HG03342 (cell line): ENCODE measurements around the gene GPR78.
"Not testable (repeated sequence)": the region's sequence is repeated elsewhere in the genome, so short reads cannot be mapped to it uniquely, and the experiment has no call there.

Experiments used
- ATAC-seq: cut with Tn5 transposase; IDR thresholded peaks from one replicate; pipeline ENCODE4 v1.9.1; 2021; ENCODE audit warnings: mild to moderate bottlenecking, moderate library complexity; ENCODE audit not compliant: unreplicated experiment

GPR78 gene

GRCh38 chr4:8559524-8560264, 20.5 kb upstream of the GPR78 start:
- no peak for ATAC-seq

- ATAC-seq = no peak
Measured at GRCh38 chr4:8560265-8561047, 19.7 kb upstream of the GPR78 start.

GRCh38 chr4:8564595-8564994, 15.6 kb upstream of the GPR78 start:
- no peak for ATAC-seq

GRCh38 chr4:8568068-8568668, 12.0 kb upstream of the GPR78 start:
- no peak for ATAC-seq

- no peak for ATAC-seq
Measured at GRCh38 chr4:8570201-8570600, 10.0 kb upstream of the GPR78 start.

- no peak for ATAC-seq
Measured at GRCh38 chr4:8571702-8572685, 8.2 kb upstream of the GPR78 start.

- no peak for ATAC-seq
Measured at GRCh38 chr4:8573266-8573665, 6.9 kb upstream of the GPR78 start.

- ATAC-seq = no peak
Measured at GRCh38 chr4:8574796-8575370, 5.3 kb upstream of the GPR78 start.

- ATAC-seq = no peak
Measured at GRCh38 chr4:8575457-8575856, 4.7 kb upstream of the GPR78 start.

GRCh38 chr4:8576591-8576990, 3.6 kb upstream of the GPR78 start:
- not testable (repeated sequence) for ATAC-seq

- no peak for ATAC-seq
Measured at GRCh38 chr4:8577046-8577445, 3.1 kb upstream of the GPR78 start.

GRCh38 chr4:8577972-8578371, 2.2 kb upstream of the GPR78 start:
- no peak for ATAC-seq

GRCh38 chr4:8578717-8579116, 1.5 kb upstream of the GPR78 start:
- no peak for ATAC-seq

- ATAC-seq = no peak
Measured at GRCh38 chr4:8579526-8580320, 469 bp upstream of the GPR78 start.

- no peak for ATAC-seq
Measured at GRCh38 chr4:8581094-8581861, 1.1 kb downstream of the GPR78 start.

- ATAC-seq = no peak
Measured at GRCh38 chr4:8582016-8582415, 1.8 kb downstream of the GPR78 start.

GRCh38 chr4:8582436-8582835, 2.2 kb downstream of the GPR78 start:
- no peak for ATAC-seq

- no peak for ATAC-seq
Measured at GRCh38 chr4:8582941-8583654, 2.9 kb downstream of the GPR78 start.
